ENCODE data around the gene BUD31. TPM values are rescaled to one million over a fixed set of nuclear protein-coding genes. Genes with fewer than 3 reads are reported as not detected.
A peak's percentile ranks its signal among the peaks of the same experiment; 100 is the strongest.

The BUD31 gene
- total and polyA plus RNA-seq, 2 of the 4 experiments (the other 2 are of a cell fraction) = 72.6 to 97.2 TPM

DNA sequence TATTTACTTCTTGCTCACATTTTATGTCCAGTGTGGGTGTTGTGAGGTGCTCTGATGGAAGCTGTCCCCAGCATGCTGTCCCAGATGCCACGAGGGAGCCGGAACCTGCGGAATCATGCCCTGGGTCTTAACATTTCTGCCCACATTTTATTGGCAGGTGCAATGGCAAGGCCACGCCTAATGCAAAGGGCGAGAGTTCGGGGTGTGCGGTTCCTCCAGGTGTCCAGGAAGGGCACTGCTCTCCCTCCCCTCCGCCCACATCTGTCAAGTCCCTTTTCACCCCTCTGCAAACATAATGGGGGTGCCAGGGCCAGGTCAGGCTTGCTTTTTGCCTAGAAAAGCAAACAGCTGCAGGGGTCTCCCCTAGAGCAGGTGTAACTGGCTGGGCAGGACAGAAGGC is 16.7 kb upstream of the BUD31 start:
- H3K9me3 ChIP-seq (ENCODE audit: control insufficient read depth, insufficient read depth, low read length) = no peaks in the 10 kb centered on the region
- no peak overlapping the region for H3K9ac ChIP-seq (ENCODE audit: low read depth, low read length)
- TF ChIP-seq SMC3 (IDR thresholded peaks at IDR 0.05; ENCODE audit: low read depth, low read length) (no peak), NFE2L2 (IDR thresholded peaks at IDR 0.05; ENCODE audit: low read depth, low read length) (no peak), BHLHE40 (IDR thresholded peaks at IDR 0.05; ENCODE audit: low read depth, low read length) (no peak), RAD21 (IDR thresholded peaks at IDR 0.05; ENCODE audit: low read length) (no peak), CEBPB (IDR thresholded peaks at IDR 0.05; ENCODE audit: low read depth, low read length) (no peak), FOS (IDR thresholded peaks at IDR 0.05; ENCODE audit: low read depth, low read length) (no peak), RFX5 (IDR thresholded peaks at IDR 0.05; ENCODE audit: low read depth, low read length) (no peak)
- TF ChIP-seq, protein P1, sequence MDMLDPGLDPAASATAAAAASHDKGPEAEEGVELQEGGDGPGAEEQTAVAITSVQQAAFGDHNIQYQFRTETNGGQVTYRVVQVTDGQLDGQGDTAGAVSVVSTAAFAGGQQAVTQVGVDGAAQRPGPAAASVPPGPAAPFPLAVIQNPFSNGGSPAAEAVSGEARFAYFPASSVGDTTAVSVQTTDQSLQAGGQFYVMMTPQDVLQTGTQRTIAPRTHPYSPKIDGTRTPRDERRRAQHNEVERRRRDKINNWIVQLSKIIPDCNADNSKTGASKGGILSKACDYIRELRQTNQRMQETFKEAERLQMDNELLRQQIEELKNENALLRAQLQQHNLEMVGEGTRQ (IDR thresholded peaks at IDR 0.05; ENCODE audit: low read depth, low read length) = no peak
- DNase-seq = no peak
- H4K20me1 ChIP-seq (ENCODE audit: insufficient read depth, low read length) = peaks cover 47% of the 10 kb centered on the region
- H4K91ac ChIP-seq (ENCODE audit: insufficient read depth, low read depth, low read length) = no peak overlapping the region
- H3K4me1 ChIP-seq (ENCODE audit: control insufficient read depth, insufficient read depth, low read length) = peaks cover 7% of the 10 kb centered on the region
- H3K4me3 ChIP-seq (ENCODE audit: insufficient read depth, low read depth, low read length) = no peak overlapping the region
- H4K5ac ChIP-seq (ENCODE audit: low read depth, low read length) = no peak overlapping the region
- H2BK120ac ChIP-seq (ENCODE audit: low read depth, low read length) = no peak overlapping the region
- H3K23ac ChIP-seq (ENCODE audit: low read depth, low read length) = peak overlapping the region; percentile 38
- ChIA-PET CTCF (interaction anchor here (0.8 kb wide), 1 partner anchor 390 kb away, joined by 3 read pairs; no protein-coding TSS in a partner anchor), POLR2A (ENCODE audit: unreplicated experiment) (interaction anchor here (0.8 kb wide), 1 partner anchor 17 kb away, joined by 5 read pairs; the partner anchor contains the start of genes BUD31 and PDAP1)
- H3K36me3 ChIP-seq (ENCODE audit: control insufficient read depth, insufficient read depth, low read length) = peaks cover 62% of the 10 kb centered on the region
- no peak for ATAC-seq (ENCODE audit: low read depth)
- H3K79me1 ChIP-seq (ENCODE audit: low read depth in 1 of 2, low read length in 2 of 2) = peaks cover 5 to 50% of the 10 kb centered on the region in 2 experiments
- H4K8ac ChIP-seq (ENCODE audit: low read depth in 2 of 2, low read length in 2 of 2) = no peak overlapping the region
- no peak overlapping the region for H2AK5ac ChIP-seq (ENCODE audit: low read depth, low read length)
- H2BK5ac ChIP-seq (ENCODE audit: low read depth, low read length, poor library complexity, severe bottlenecking) = no peak overlapping the region
- H2AK9ac ChIP-seq (replicated peaks; ENCODE audit: low read depth, low read length, poor library complexity) = no peak overlapping the region
- H2BK15ac ChIP-seq (ENCODE audit: low read depth, low read length) = no peak overlapping the region
- dilution Hi-C loops (cut with HindIII; ENCODE audit: low sequenced_read_pairs, unreplicated experiment) (no loop called here), intact Hi-C loops (cut with micrococcal nuclease) (no loop called here), in situ Hi-C loops (cut with MboI; ENCODE audit: low sequenced_read_pairs) (no loop called here)
- no peak overlapping the region for H3K18ac ChIP-seq (ENCODE audit: low read depth, low read length)
- H2AFZ ChIP-seq (replicated peaks; ENCODE audit: low read length, poor library complexity) = no peak overlapping the region
- H3K9me1 ChIP-seq (ENCODE audit: insufficient read depth, low read length) = peaks cover 3% of the 10 kb centered on the region
- H3K27ac ChIP-seq (ENCODE audit: insufficient read depth, low read length) = no peak overlapping the region
- no CpG with 5 or more reads among the region's 8 CpGs for WGBS, 2 experiments (ENCODE audit: extremely low coverage in 2 of 2, insufficient read length in 1 of 2)
- no peak overlapping the region for H2BK20ac ChIP-seq (ENCODE audit: low read depth, low read length)
- no peak overlapping the region for H3K14ac ChIP-seq (replicated peaks; ENCODE audit: low read depth, low read length)
- no TSS peak for BruUV-seq (replicated peaks)
- H3K56ac ChIP-seq (ENCODE audit: extremely low read depth, insufficient read depth, low read length) = no peak overlapping the region
- no peaks in the 10 kb centered on the region for H3K27me3 ChIP-seq (ENCODE audit: control insufficient read depth, insufficient read depth, low read length)
- no peak overlapping the region for H3K4ac ChIP-seq (ENCODE audit: low read depth, low read length)
- H3K4me2 ChIP-seq (ENCODE audit: low read depth, low read length) = no peak overlapping the region

Measured in IMR-90 (cell line).